Upper lobe of left lung (tissue), 6 donors: ENCODE results near the gene RALGDS. TPM values are rescaled to one million over a fixed set of nuclear protein-coding genes. Genes with fewer than 3 reads are reported as not detected.

Experiments used
- ATAC-seq, 2 donors: fragments of 200-7000 bp; cut with Tn5 transposase; one replicate each; pipeline ENCODE4 v1.9.1; 2022; ENCODE audit warnings: mild to moderate bottlenecking in 2 of 2, moderate library complexity in 2 of 2; ENCODE audit not compliant: low FRiP score in 2 of 2
- DNase-seq, 2 donors: peaks; one replicate each; pipeline ENCODE4 v3.0.0-alpha.2; 2019 to 2020
- H3K27ac ChIP-seq, 4 donors: fragments of 200-600 bp; sonication (generic); one replicate each; pipeline ENCODE4 v1.5.1; 2016 to 2019
- H3K27me3 ChIP-seq, 4 donors: fragments of 200-600 bp; sonication (generic); one replicate each; pipeline ENCODE4 v1.5.1; 2017 to 2019
- H3K36me3 ChIP-seq, 4 donors: fragments of 200-600 bp; sonication (generic); one replicate each; pipeline ENCODE4 v1.5.1; 2016 to 2019
- H3K4me1 ChIP-seq, 4 donors: fragments of 200-600 bp; sonication (generic); one replicate each; pipeline ENCODE4 v1.5.1; 2018 to 2019
- H3K4me3 ChIP-seq, 4 donors: fragments of 200-600 bp; sonication (generic); one replicate each; pipeline ENCODE4 v1.5.1; 2017 to 2019; ENCODE audit warnings: mild to moderate bottlenecking in 2 of 4, moderate library complexity in 1 of 4
- H3K9me3 ChIP-seq, 4 donors: fragments of 200-600 bp; sonication (generic); one replicate each; pipeline ENCODE4 v1.5.1; 2018 to 2019
- CTCF ChIP-seq, 6 experiments: fragments of 450-650 bp in 4 of 6; fragments of 200-600 bp in 2 of 6; sonication (generic) in 2 of 6; IDR thresholded peaks; one replicate each; pipeline ENCODE4 v1.5.1; 2016 to 2019; ENCODE audit warnings: antibody characterized with exemption in 6 of 6
- EP300 ChIP-seq, 4 donors: sonication (generic); formaldehyde crosslinking; IDR thresholded peaks; one replicate each; pipeline ENCODE4 v1.5.1; 2017; ENCODE audit warnings: antibody characterized with exemption in 4 of 4, control low read depth in 2 of 4
- POLR2A ChIP-seq, 4 donors: fragments of 450-650 bp; IDR thresholded peaks; one replicate each; pipeline ENCODE4 v1.5.1; 2016 to 2017; ENCODE audit warnings: antibody characterized with exemption in 4 of 4, mild to moderate bottlenecking in 2 of 4
- POLR2AphosphoS5 ChIP-seq, 2 donors: sonication (generic); formaldehyde crosslinking; IDR thresholded peaks; one replicate each; pipeline ENCODE4 v1.5.1; 2017; ENCODE audit warnings: antibody characterized with exemption in 2 of 2
- whole genome bisulfite sequencing, 2 donors: methylation state at CpG; one replicate each; pipeline ENCODE4 v1.1.5; 2017 to 2018; 5-methylcytosine and 5-hydroxymethylcytosine counted together
- small RNA-seq, 4 donors: library from RNA; depleted of rRNA; stranded (forward); fragments of <200 nt; gene quantifications; one replicate each; pipeline ENCODE3, GENCODE V24; 2016
- total RNA-seq, 6 donors: library from RNA; depleted of rRNA in 4 of 6; stranded (reverse); fragments of >200 nt in 4 of 6; gene quantifications; one replicate each; pipeline versions ENCODE4 v1.1.0 to v1.2.1, GENCODE V29; 2016 to 2021
- donor health status: DM: no; HTN: no; CAD: no; lungs with moderate emphysema.
- donor health status: DM: no; HTN: yes; CAD: no; lungs with severe emphysema.

Gene RALGDS
- total RNA-seq, 6 donors from 2014 or later = 57.1 to 117 (median 88.9) TPM

- Histone ChIP-seq H3K4me3 (no peak overlapping the region), H3K36me3 (peaks cover 17 to 99% (median 81%) of the 10 kb centered on the region in 4 donors)
- 94 to 95% methylated on average over 6 of the region's 6 CpGs for WGBS, 2 donors
Measured at GRCh38 chr9:133050142-133050541, 70.9 kb downstream of the RALGDS start.

GRCh38 chr9:133049043-133049442 is 72.0 kb downstream of the RALGDS start:
- Histone ChIP-seq H3K4me1 (no peaks in the 10 kb centered on the region), H3K27me3 (no peaks in the 10 kb centered on the region), H3K27ac (no peak overlapping the region), H3K4me3 (no peak overlapping the region), H3K9me3 (no peaks in the 10 kb centered on the region), H3K36me3 (peaks cover 16 to 99% (median 81%) of the 10 kb centered on the region in 4 donors)
- ATAC-seq = no peak
- no peak for DNase-seq
- 93 to 95% methylated on average over 10 to 13 of the region's 13 CpGs for WGBS, 2 donors
- no peak for TF ChIP-seq CTCF (IDR thresholded peaks at IDR 0.05)
- TF ChIP-seq POLR2AphosphoS5 (IDR thresholded peaks at IDR 0.05) = no peak
- no peak for TF ChIP-seq POLR2A (IDR thresholded peaks at IDR 0.05)
- TF ChIP-seq EP300 (IDR thresholded peaks at IDR 0.05) = no peak

More at GRCh38 chr9:133050142-133050541, 70.9 kb downstream of the RALGDS start:
- TF ChIP-seq EP300 (IDR thresholded peaks at IDR 0.05) (no peak), CTCF (IDR thresholded peaks at IDR 0.05) (no peak), POLR2AphosphoS5 (IDR thresholded peaks at IDR 0.05) (no peak), POLR2A (IDR thresholded peaks at IDR 0.05) (no peak)
- no peak for ATAC-seq
- DNase-seq = no peak
- H3K27me3 ChIP-seq = no peaks in the 10 kb centered on the region
- no peaks in the 10 kb centered on the region for H3K9me3 ChIP-seq
- no peaks in the 10 kb centered on the region for H3K4me1 ChIP-seq
- no peak overlapping the region for H3K27ac ChIP-seq

GRCh38 chr9:133048595-133048994 is 72.4 kb downstream of the RALGDS start:
- Histone ChIP-seq H3K9me3 (no peaks in the 10 kb centered on the region), H3K4me3 (no peak overlapping the region), H3K4me1 (no peaks in the 10 kb centered on the region), H3K36me3 (peaks cover 14 to 99% (median 81%) of the 10 kb centered on the region in 4 donors), H3K27me3 (no peaks in the 10 kb centered on the region), H3K27ac (no peak overlapping the region)
- DNase-seq (no peak), ATAC-seq (no peak)
- 61 to 66% methylated on average over 4 to 5 of the region's 5 CpGs for WGBS, 2 donors
- TF ChIP-seq CTCF (IDR thresholded peaks at IDR 0.05) (peak in 1 of 6 experiments; percentile 6), POLR2A (IDR thresholded peaks at IDR 0.05) (no peak)

Small RNA genes within 50 kb of the gene (small RNA-seq; reads per million reads assigned to genes)
- 0 to 0.07 (median 0) reads per million in 4 donors for gene MIR6877

Other genes with a start within 250 kb of the RALGDS start
- 1 to 10 TPM in 5 of 6 donors, under 1 TPM in 1; 0.44 to 8.4 (median 3.6) TPM for gene AK8, start 243.0 kb downstream of the RALGDS start, total RNA-seq
- 10 to 100 TPM in 2 of 6 donors, 1 to 10 TPM in 4; 4.4 to 27.1 (median 7.1) TPM for gene SPACA9, start 242.3 kb downstream of the RALGDS start, total RNA-seq
- 100 to 1,000 TPM in 1 of 6 donors, 10 to 100 TPM in 5; 34.4 to 185 (median 50.0) TPM for gene TSC1, start 176.6 kb downstream of the RALGDS start, total RNA-seq
- gene GFI1B, start 142.5 kb downstream of the RALGDS start, total RNA-seq = 1 to 10 TPM in 5 of 6 donors, under 1 TPM in 1; 0.97 to 3.5 (median 1.9) TPM
- gene GTF3C5, start 90.2 kb downstream of the RALGDS start, total RNA-seq = 100 to 1,000 TPM in 1 of 6 donors, 10 to 100 TPM in 5; 40.9 to 133 (median 49.7) TPM
- 1 to 10 TPM in 3 of 6 donors, under 1 TPM in 2, not detected in 1; 0.15 to 9.4 (median 1.1) TPM for gene CEL, start 59.3 kb downstream of the RALGDS start, total RNA-seq
- 10 to 100 TPM in 5 of 6 donors, 1 to 10 TPM in 1; 9.1 to 71.2 (median 36.0) TPM for gene GBGT1, start 42.7 kb upstream of the RALGDS start, total RNA-seq
- gene OBP2B, start 88.0 kb upstream of the RALGDS start, total RNA-seq = not detected
- gene ABO, start 154.0 kb upstream of the RALGDS start, total RNA-seq = 10 to 100 TPM in 5 of 6 donors, 1 to 10 TPM in 1; 7.6 to 84.9 (median 35.4) TPM
- 10 to 100 TPM; 16.6 to 30.4 (median 24.7) TPM for gene SURF6, start 214.9 kb upstream of the RALGDS start, total RNA-seq
- 10 to 100 TPM; 28.1 to 41.0 (median 30.5) TPM for gene MED22, start 226.9 kb upstream of the RALGDS start, total RNA-seq
- 1,000 to 10,000 TPM in 4 of 6 donors, 100 to 1,000 TPM in 2; 840 to 1,613 (median 1,352) TPM for gene RPL7A, start 227.0 kb upstream of the RALGDS start, total RNA-seq
- 10 to 100 TPM; 25.1 to 64.8 (median 45.5) TPM for gene SURF1, start 235.2 kb upstream of the RALGDS start, total RNA-seq
- gene SURF2, start 235.3 kb upstream of the RALGDS start, total RNA-seq = 10 to 100 TPM; 18.1 to 31.5 (median 21.7) TPM